SK-N-SH treated with all-trans-retinoic acid at 6 μM for 48 hours (cell line): ENCODE measurements around the gene FLT1.

Source experiments
- ARNTL ChIP-seq: fragments of 450-650 bp; formaldehyde crosslinking; IDR thresholded peaks from 2 replicates; pipeline ENCODE4 v1.5.0; 2020; ENCODE audit warnings: low read depth, mild to moderate bottlenecking, moderate library complexity, borderline replicate concordance
- CREB5 ChIP-seq: fragments of 250-450 bp; sonication (Bioruptor Pico); IDR thresholded peaks from 2 replicates; pipeline ENCODE4 v1.5.1; 2020; ENCODE audit warnings: low read depth, mild to moderate bottlenecking, moderate library complexity
- CSDC2 ChIP-seq: fragments of 250-450 bp; sonication (Bioruptor Pico); IDR thresholded peaks from 2 replicates; pipeline ENCODE4 v1.5.0; 2020; ENCODE audit warnings: mild to moderate bottlenecking, moderate library complexity
- CSRNP3 ChIP-seq: fragments of 250-450 bp; sonication (Bioruptor Pico); IDR thresholded peaks from 2 replicates; pipeline ENCODE4 v1.5.1; 2021; ENCODE audit warnings: mild to moderate bottlenecking, moderate library complexity
- GLIS3 ChIP-seq: fragments of 250-450 bp; sonication (Bioruptor Pico); IDR thresholded peaks from 2 replicates; pipeline ENCODE4 v1.5.0; 2020; ENCODE audit warnings: mild to moderate bottlenecking, moderate library complexity
- ISL1 ChIP-seq: fragments of 250-450 bp; sonication (Bioruptor Pico); IDR thresholded peaks from 2 replicates; pipeline ENCODE4 v2.1.2; 2022; ENCODE audit warnings: mild to moderate bottlenecking, moderate library complexity
- RARB ChIP-seq: fragments of 250-450 bp; sonication (Bioruptor Pico); IDR thresholded peaks from 2 replicates; pipeline ENCODE4 v1.8.0; 2021; ENCODE audit warnings: mild to moderate bottlenecking, moderate library complexity
- SNAI2 ChIP-seq: fragments of 250-450 bp; sonication (Bioruptor Pico); IDR thresholded peaks from 2 replicates; pipeline ENCODE4 v1.5.0; 2020; ENCODE audit warnings: mild to moderate bottlenecking, moderate library complexity
- TSHZ2 ChIP-seq: fragments of 250-450 bp; sonication (Bioruptor Pico); IDR thresholded peaks from 2 replicates; pipeline ENCODE4 v1.5.0; 2020; ENCODE audit warnings: mild to moderate bottlenecking, moderate library complexity
- ZC3H10 ChIP-seq: fragments of 250-450 bp; sonication (Bioruptor Pico); IDR thresholded peaks from 2 replicates; pipeline ENCODE4 v1.5.1; 2021; ENCODE audit warnings: mild to moderate bottlenecking, moderate library complexity
- ZNF565 ChIP-seq: fragments of 450-650 bp; formaldehyde crosslinking; conservative IDR thresholded peaks from 2 replicates; pipeline ENCODE4 v1.5.0; 2020; ENCODE audit warnings: low read depth, mild to moderate bottlenecking, moderate library complexity

- TF ChIP-seq GLIS3 (no peak), ISL1 (CRISPR knock-in tag) (no peak), RARB (CRISPR knock-in tag) (no peak), SNAI2 (CRISPR knock-in tag) (no peak), ZC3H10 (no peak), CSDC2 (CRISPR knock-in tag) (no peak), ARNTL (CRISPR knock-in tag) (no peak), TSHZ2 (CRISPR knock-in tag) (no peak), CREB5 (CRISPR knock-in tag) (no peak), CSRNP3 (CRISPR knock-in tag) (no peak), ZNF565 (no peak)
Observed at GRCh38 chr13:28471421-28471820, 23.5 kb downstream of the FLT1 start.
